ENCODE measurements around the gene MRPL16.

- TF ChIP-seq, protein P1, sequence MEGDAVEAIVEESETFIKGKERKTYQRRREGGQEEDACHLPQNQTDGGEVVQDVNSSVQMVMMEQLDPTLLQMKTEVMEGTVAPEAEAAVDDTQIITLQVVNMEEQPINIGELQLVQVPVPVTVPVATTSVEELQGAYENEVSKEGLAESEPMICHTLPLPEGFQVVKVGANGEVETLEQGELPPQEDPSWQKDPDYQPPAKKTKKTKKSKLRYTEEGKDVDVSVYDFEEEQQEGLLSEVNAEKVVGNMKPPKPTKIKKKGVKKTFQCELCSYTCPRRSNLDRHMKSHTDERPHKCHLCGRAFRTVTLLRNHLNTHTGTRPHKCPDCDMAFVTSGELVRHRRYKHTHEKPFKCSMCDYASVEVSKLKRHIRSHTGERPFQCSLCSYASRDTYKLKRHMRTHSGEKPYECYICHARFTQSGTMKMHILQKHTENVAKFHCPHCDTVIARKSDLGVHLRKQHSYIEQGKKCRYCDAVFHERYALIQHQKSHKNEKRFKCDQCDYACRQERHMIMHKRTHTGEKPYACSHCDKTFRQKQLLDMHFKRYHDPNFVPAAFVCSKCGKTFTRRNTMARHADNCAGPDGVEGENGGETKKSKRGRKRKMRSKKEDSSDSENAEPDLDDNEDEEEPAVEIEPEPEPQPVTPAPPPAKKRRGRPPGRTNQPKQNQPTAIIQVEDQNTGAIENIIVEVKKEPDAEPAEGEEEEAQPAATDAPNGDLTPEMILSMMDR (IDR thresholded peaks at IDR 0.05), result no peak
- no peak for TF ChIP-seq ZFX (IDR thresholded peaks at IDR 0.05; ENCODE audit: borderline replicate concordance)
These were observed 3.4 kb upstream of the MRPL16 start for GRCh38 chr11:59814021-59814420.
